ENCODE results near the gene RAX.

Gene RAX

GRCh38 chr18:59274533-59274928 is 1.3 kb upstream of the RAX start:
- H3K27ac ChIP-seq (ENCODE audit: insufficient read depth in 1 of 2, low read depth in 1 of 2, low read length in 2 of 2, poor library complexity in 1 of 2, severe bottlenecking in 2 of 2) = no peak overlapping the region
- no peak for DNase-seq
- POLR2A ChIA-PET = no interaction called here
- H3K27me3 ChIP-seq (replicated peaks in 2 of 5; ENCODE audit: control insufficient read depth in 4 of 5, insufficient read depth in 5 of 5, low read length in 4 of 5) = peaks cover 16 to 96% (median 64%) of the 10 kb centered on the region in 5 experiments
- peaks cover 0 to 2% (median 0%) of the 10 kb centered on the region in 5 experiments for H3K9me3 ChIP-seq (ENCODE audit: control extremely low read depth in 1 of 5, control insufficient read depth in 4 of 5, insufficient read depth in 2 of 5, low read depth in 1 of 5, low read length in 4 of 5)
- no peaks in the 10 kb centered on the region for H3K36me3 ChIP-seq (ENCODE audit: control insufficient read depth in 4 of 4, insufficient read depth in 4 of 4, low read length in 3 of 4)
- peaks cover 0 to 27% (median 13%) of the 10 kb centered on the region in 4 experiments for H3K4me1 ChIP-seq (ENCODE audit: control extremely low read depth in 1 of 4, control insufficient read depth in 4 of 4, insufficient read depth in 4 of 4, low read length in 3 of 4)
- WGBS (ENCODE audit: insufficient coverage) = 11% methylated on average over 14 of the region's 18 CpGs
- no peak overlapping the region for H3K4me3 ChIP-seq (ENCODE audit: control insufficient read depth in 1 of 7, extremely low read depth in 1 of 7, insufficient read depth in 4 of 7, low read depth in 2 of 7, low read length in 6 of 7)
- CTCF ChIA-PET = interaction anchor here (0.8 to 1.9 kb wide), 3 partner anchors 8 to 35 kb away, joined by 3 to 8 read pairs (median 4); no protein-coding TSS in a partner anchor

GRCh38 chr18:59273759-59274532 is 692 bp upstream of the RAX start:
- H3K4me3 ChIP-seq (ENCODE audit: control insufficient read depth in 1 of 7, extremely low read depth in 1 of 7, insufficient read depth in 4 of 7, low read depth in 2 of 7, low read length in 6 of 7) = peak overlapping the region in 2 of 7 experiments; percentile 24 to 48
- no peaks in the 10 kb centered on the region for H3K36me3 ChIP-seq (ENCODE audit: control insufficient read depth in 4 of 4, insufficient read depth in 4 of 4, low read length in 3 of 4)
- WGBS (ENCODE audit: insufficient coverage) = 4% methylated on average over 42 of the region's 48 CpGs
- no peak overlapping the region for H3K27ac ChIP-seq (ENCODE audit: insufficient read depth in 1 of 2, low read depth in 1 of 2, low read length in 2 of 2, poor library complexity in 1 of 2, severe bottlenecking in 2 of 2)
- H3K27me3 ChIP-seq (replicated peaks in 2 of 5; ENCODE audit: control insufficient read depth in 4 of 5, insufficient read depth in 5 of 5, low read length in 4 of 5) = peaks cover 16 to 97% (median 67%) of the 10 kb centered on the region in 5 experiments
- POLR2A ChIA-PET = no interaction called here
- no peak for DNase-seq
- peaks cover 0 to 2% (median 0%) of the 10 kb centered on the region in 5 experiments for H3K9me3 ChIP-seq (ENCODE audit: control extremely low read depth in 1 of 5, control insufficient read depth in 4 of 5, insufficient read depth in 2 of 5, low read depth in 1 of 5, low read length in 4 of 5)
- CTCF ChIA-PET = interaction anchor here (1.0 to 1.9 kb wide), 3 partner anchors 10 to 25 kb away, joined by 4 to 8 read pairs (median 7); no protein-coding TSS in a partner anchor
- peaks cover 0 to 32% (median 16%) of the 10 kb centered on the region in 4 experiments for H3K4me1 ChIP-seq (ENCODE audit: control extremely low read depth in 1 of 4, control insufficient read depth in 4 of 4, insufficient read depth in 4 of 4, low read length in 3 of 4)

- Histone ChIP-seq H3K27me3 (replicated peaks in 2 of 5; ENCODE audit: control insufficient read depth in 4 of 5, insufficient read depth in 5 of 5, low read length in 4 of 5) (peaks cover 12 to 100% (median 72%) of the 10 kb centered on the region in 5 experiments), H3K4me3 (ENCODE audit: control insufficient read depth in 1 of 7, extremely low read depth in 1 of 7, insufficient read depth in 4 of 7, low read depth in 2 of 7, low read length in 6 of 7) (peak overlapping the region in 3 of 7 experiments; percentile 50 to 71 (median 55)), H3K36me3 (ENCODE audit: control insufficient read depth in 4 of 4, insufficient read depth in 4 of 4, low read length in 3 of 4) (no peaks in the 10 kb centered on the region), H3K9me3 (ENCODE audit: control extremely low read depth in 1 of 5, control insufficient read depth in 4 of 5, insufficient read depth in 2 of 5, low read depth in 1 of 5, low read length in 4 of 5) (no peaks in the 10 kb centered on the region), H3K4me1 (ENCODE audit: control extremely low read depth in 1 of 4, control insufficient read depth in 4 of 4, insufficient read depth in 4 of 4, low read length in 3 of 4) (peaks cover 0 to 42% (median 24%) of the 10 kb centered on the region in 4 experiments), H3K27ac (ENCODE audit: insufficient read depth in 1 of 2, low read depth in 1 of 2, low read length in 2 of 2, poor library complexity in 1 of 2, severe bottlenecking in 2 of 2) (no peak overlapping the region)
- ChIA-PET POLR2A (no interaction called here), CTCF (interaction anchor here (1.0 to 2.3 kb wide), 7 partner anchors 9 to 130 kb away, joined by 3 to 7 read pairs (median 5); no protein-coding TSS in a partner anchor)
- DNase-seq = peak in 2 of 3 donors; percentile 50 to 54
- WGBS (ENCODE audit: insufficient coverage) = 2% methylated on average over 51 of the region's 52 CpGs
Measured at GRCh38 chr18:59272221-59272888, 899 bp downstream of the RAX start.

- Histone ChIP-seq H3K4me1 (ENCODE audit: control extremely low read depth in 1 of 4, control insufficient read depth in 4 of 4, insufficient read depth in 4 of 4, low read length in 3 of 4) (peaks cover 0 to 42% (median 24%) of the 10 kb centered on the region in 4 experiments), H3K9me3 (ENCODE audit: control extremely low read depth in 1 of 5, control insufficient read depth in 4 of 5, insufficient read depth in 2 of 5, low read depth in 1 of 5, low read length in 4 of 5) (no peaks in the 10 kb centered on the region), H3K27me3 (replicated peaks in 2 of 5; ENCODE audit: control insufficient read depth in 4 of 5, insufficient read depth in 5 of 5, low read length in 4 of 5) (peaks cover 15 to 100% (median 77%) of the 10 kb centered on the region in 5 experiments), H3K4me3 (ENCODE audit: control insufficient read depth in 1 of 7, extremely low read depth in 1 of 7, insufficient read depth in 4 of 7, low read depth in 2 of 7, low read length in 6 of 7) (peak overlapping the region in 2 of 7 experiments; percentile 55 to 71), H3K36me3 (ENCODE audit: control insufficient read depth in 4 of 4, insufficient read depth in 4 of 4, low read length in 3 of 4) (no peaks in the 10 kb centered on the region), H3K27ac (ENCODE audit: insufficient read depth in 1 of 2, low read depth in 1 of 2, low read length in 2 of 2, poor library complexity in 1 of 2, severe bottlenecking in 2 of 2) (no peak overlapping the region)
- POLR2A ChIA-PET = no interaction called here
- WGBS (ENCODE audit: insufficient coverage) = 7% methylated on average over 12 of the region's 14 CpGs
- CTCF ChIA-PET = interaction anchor here (0.6 to 2.3 kb wide), 5 partner anchors 11 to 131 kb away, joined by 3 to 6 read pairs (median 5); no protein-coding TSS in a partner anchor
- no peak for DNase-seq
Measured at GRCh38 chr18:59271606-59272220, 1.5 kb downstream of the RAX start.

GRCh38 chr18:59270689-59271257 is 2.5 kb downstream of the RAX start:
- Histone ChIP-seq H3K27me3 (replicated peaks in 2 of 5; ENCODE audit: control insufficient read depth in 4 of 5, insufficient read depth in 5 of 5, low read length in 4 of 5) (peaks cover 22 to 100% (median 76%) of the 10 kb centered on the region in 5 experiments), H3K9me3 (ENCODE audit: control extremely low read depth in 1 of 5, control insufficient read depth in 4 of 5, insufficient read depth in 2 of 5, low read depth in 1 of 5, low read length in 4 of 5) (peaks cover 0 to 2% (median 0%) of the 10 kb centered on the region in 5 experiments), H3K36me3 (ENCODE audit: control insufficient read depth in 4 of 4, insufficient read depth in 4 of 4, low read length in 3 of 4) (no peaks in the 10 kb centered on the region), H3K4me3 (ENCODE audit: control insufficient read depth in 1 of 7, extremely low read depth in 1 of 7, insufficient read depth in 4 of 7, low read depth in 2 of 7, low read length in 6 of 7) (no peak overlapping the region), H3K27ac (ENCODE audit: insufficient read depth in 1 of 2, low read depth in 1 of 2, low read length in 2 of 2, poor library complexity in 1 of 2, severe bottlenecking in 2 of 2) (no peak overlapping the region), H3K4me1 (ENCODE audit: control extremely low read depth in 1 of 4, control insufficient read depth in 4 of 4, insufficient read depth in 4 of 4, low read length in 3 of 4) (peaks cover 0 to 42% (median 25%) of the 10 kb centered on the region in 4 experiments)
- no peak for DNase-seq
- POLR2A ChIA-PET = no interaction called here
- CTCF ChIA-PET = interaction anchor here (0.6 to 2.3 kb wide), 4 partner anchors 12 to 56 kb away, joined by 3 to 5 read pairs (median 4); no protein-coding TSS in a partner anchor
- no CpG with 5 or more reads among the region's 4 CpGs for WGBS (ENCODE audit: insufficient coverage)

GRCh38 chr18:59269563-59270119 is 3.6 kb downstream of the RAX start:
- H3K4me1 ChIP-seq (ENCODE audit: control extremely low read depth in 1 of 4, control insufficient read depth in 4 of 4, insufficient read depth in 4 of 4, low read length in 3 of 4) = peaks cover 0 to 52% (median 28%) of the 10 kb centered on the region in 4 experiments
- POLR2A ChIA-PET = interaction anchor here (0.6 kb wide), 1 partner anchor 98 kb away, joined by 3 read pairs; no protein-coding TSS in a partner anchor
- H3K9me3 ChIP-seq (ENCODE audit: control extremely low read depth in 1 of 5, control insufficient read depth in 4 of 5, insufficient read depth in 2 of 5, low read depth in 1 of 5, low read length in 4 of 5) = peaks cover 0 to 3% (median 0%) of the 10 kb centered on the region in 5 experiments
- no peaks in the 10 kb centered on the region for H3K36me3 ChIP-seq (ENCODE audit: control insufficient read depth in 4 of 4, insufficient read depth in 4 of 4, low read length in 3 of 4)
- peaks cover 16 to 100% (median 72%) of the 10 kb centered on the region in 5 experiments for H3K27me3 ChIP-seq (replicated peaks in 2 of 5; ENCODE audit: control insufficient read depth in 4 of 5, insufficient read depth in 5 of 5, low read length in 4 of 5)
- CTCF ChIA-PET = interaction anchor here (0.7 to 3.5 kb wide), 10 partner anchors 13 to 653 kb away, joined by 3 to 16 read pairs (median 4); no protein-coding TSS in a partner anchor
- DNase-seq = no peak
- 9% methylated on average over 17 of the region's 17 CpGs for WGBS (ENCODE audit: insufficient coverage)
- H3K27ac ChIP-seq (ENCODE audit: insufficient read depth in 1 of 2, low read depth in 1 of 2, low read length in 2 of 2, poor library complexity in 1 of 2, severe bottlenecking in 2 of 2) = no peak overlapping the region
- peak overlapping the region in 4 of 7 experiments; percentile 21 to 55 (median 42) for H3K4me3 ChIP-seq (ENCODE audit: control insufficient read depth in 1 of 7, extremely low read depth in 1 of 7, insufficient read depth in 4 of 7, low read depth in 2 of 7, low read length in 6 of 7)

Measured in common myeloid progenitor, CD34-positive (primary cell).